Measurements from ENCODE around the gene ARL6IP1. TPM values are rescaled to one million over a fixed set of nuclear protein-coding genes. Genes with fewer than 3 reads are reported as not detected.
"Not testable (repeated sequence)": the region's sequence is repeated elsewhere in the genome, so short reads cannot be mapped to it uniquely, and the experiment has no call there.

Gene ARL6IP1
- total RNA-seq, 1 experiment from 2014 or later: 197 TPM

GRCh38 chr16:18776334-18776733, 25.0 kb downstream of the ARL6IP1 start:
- H3K27me3 Mint-ChIP-seq (ENCODE audit: low read depth); H3K27ac Mint-ChIP-seq; H3K79me1 ChIP-seq (ENCODE audit: insufficient read depth, low read depth, low read length, poor library complexity, severe bottlenecking); H2BK5ac ChIP-seq (ENCODE audit: insufficient read length, low read length); H3K18ac ChIP-seq (ENCODE audit: insufficient read length, low read depth, low read length); H3K79me2 ChIP-seq (ENCODE audit: insufficient read depth, low read length); H4K20me1 ChIP-seq (ENCODE audit: control insufficient read depth, insufficient read depth, insufficient read length); H2BK12ac ChIP-seq (ENCODE audit: insufficient read length, low read depth, low read length); H3K27me3 ChIP-seq (ENCODE audit: insufficient read depth, low read length); H3K4ac ChIP-seq (ENCODE audit: low read depth, low read length); H3K4me3 Mint-ChIP-seq; H3K36me3 Mint-ChIP-seq (ENCODE audit: insufficient read depth in 1 of 3, low read depth in 3 of 3); H4K91ac ChIP-seq (ENCODE audit: insufficient read length, low read depth, low read length); H2AK5ac ChIP-seq (ENCODE audit: insufficient read length, low read length); H3K9me3 ChIP-seq (ENCODE audit: control insufficient read depth, low read depth, low read length); H3K14ac ChIP-seq (ENCODE audit: insufficient read depth, low read length); H3K4me1 ChIP-seq (ENCODE audit: insufficient read depth, low read length); H3K56ac ChIP-seq (ENCODE audit: insufficient read length, low read depth, low read length); H3K4me1 Mint-ChIP-seq; H2BK15ac ChIP-seq (ENCODE audit: low read depth, low read length); H2BK120ac ChIP-seq (ENCODE audit: low read depth, low read length, poor library complexity, severe bottlenecking); H3K9ac ChIP-seq (ENCODE audit: extremely low read depth, insufficient read length, low read length); H2AFZ ChIP-seq (ENCODE audit: low read length); H3K27ac ChIP-seq (ENCODE audit: insufficient read length, low read depth, low read length); H3T11ph ChIP-seq (ENCODE audit: low read length); H3K23me2 ChIP-seq (ENCODE audit: insufficient read length, low read depth, low read length, poor library complexity, severe bottlenecking); H3K9me3 Mint-ChIP-seq; DNase-seq; H3K23ac ChIP-seq (ENCODE audit: insufficient read length, low read depth, low read length); H2BK20ac ChIP-seq (ENCODE audit: low read depth, low read length, poor library complexity, severe bottlenecking); H3K4me2 ChIP-seq (ENCODE audit: insufficient read depth, insufficient read length, low read length); H4K8ac ChIP-seq (replicated peaks; ENCODE audit: insufficient read length, low read depth, low read length); H4K5ac ChIP-seq (ENCODE audit: insufficient read length, low read depth, low read length): not testable (repeated sequence)
- peak; percentile 13; the same call in 1 of the 3 replicates for TF ChIP-seq CTCF (conservative IDR thresholded peaks at IDR 0.05)
- no CpG with 5 or more reads among the region's 5 CpGs for WGBS (ENCODE audit: extremely low coverage, insufficient read length, low lambda C conversion rate)

- not testable (repeated sequence) for H3K36me3 Mint-ChIP-seq (ENCODE audit: insufficient read depth in 1 of 3, low read depth in 3 of 3); H2BK20ac ChIP-seq (ENCODE audit: low read depth, low read length, poor library complexity, severe bottlenecking); H2AFZ ChIP-seq (ENCODE audit: low read length); H3T11ph ChIP-seq (ENCODE audit: low read length); H3K79me1 ChIP-seq (ENCODE audit: insufficient read depth, low read depth, low read length, poor library complexity, severe bottlenecking); H3K9me3 ChIP-seq (ENCODE audit: control insufficient read depth, low read depth, low read length); H3K27me3 Mint-ChIP-seq (ENCODE audit: low read depth); H3K23me2 ChIP-seq (ENCODE audit: insufficient read length, low read depth, low read length, poor library complexity, severe bottlenecking); H3K27ac Mint-ChIP-seq; H2BK120ac ChIP-seq (ENCODE audit: low read depth, low read length, poor library complexity, severe bottlenecking); H2BK15ac ChIP-seq (ENCODE audit: low read depth, low read length); H4K91ac ChIP-seq (ENCODE audit: insufficient read length, low read depth, low read length); H3K9me3 Mint-ChIP-seq; H3K9ac ChIP-seq (ENCODE audit: extremely low read depth, insufficient read length, low read length); H4K20me1 ChIP-seq (ENCODE audit: control insufficient read depth, insufficient read depth, insufficient read length); H3K18ac ChIP-seq (ENCODE audit: insufficient read length, low read depth, low read length); H3K4me1 ChIP-seq (ENCODE audit: insufficient read depth, low read length); H3K4me2 ChIP-seq (ENCODE audit: insufficient read depth, insufficient read length, low read length); H3K27ac ChIP-seq (ENCODE audit: insufficient read length, low read depth, low read length); H2BK5ac ChIP-seq (ENCODE audit: insufficient read length, low read length); H3K56ac ChIP-seq (ENCODE audit: insufficient read length, low read depth, low read length); H2AK5ac ChIP-seq (ENCODE audit: insufficient read length, low read length); DNase-seq; H4K8ac ChIP-seq (replicated peaks; ENCODE audit: insufficient read length, low read depth, low read length); H3K14ac ChIP-seq (ENCODE audit: insufficient read depth, low read length); H3K4ac ChIP-seq (ENCODE audit: low read depth, low read length); H3K4me3 Mint-ChIP-seq; H3K79me2 ChIP-seq (ENCODE audit: insufficient read depth, low read length); H2BK12ac ChIP-seq (ENCODE audit: insufficient read length, low read depth, low read length); H3K4me1 Mint-ChIP-seq; H3K27me3 ChIP-seq (ENCODE audit: insufficient read depth, low read length); H4K5ac ChIP-seq (ENCODE audit: insufficient read length, low read depth, low read length); H3K23ac ChIP-seq (ENCODE audit: insufficient read length, low read depth, low read length)
- WGBS (ENCODE audit: extremely low coverage, insufficient read length, low lambda C conversion rate): no CpG with 5 or more reads among the region's 4 CpGs
Observed at GRCh38 chr16:18774651-18775050, 26.7 kb downstream of the ARL6IP1 start.

Data from H9 (cell line).